Ishikawa (cell line): ENCODE measurements around the gene ZBED3.

Experiments used
- CEBPB ChIP-seq: IDR thresholded peaks from 2 replicates; pipeline ENCODE4 v1.6.1; 2012
- EP300 ChIP-seq: IDR thresholded peaks from 2 replicates; pipeline ENCODE4 v1.6.1; 2012; ENCODE audit warnings: borderline replicate concordance
- FOXM1 ChIP-seq: IDR thresholded peaks from 2 replicates; pipeline ENCODE4 v1.6.1; 2012; ENCODE audit warnings: low read depth, borderline replicate concordance
- NFIC ChIP-seq: IDR thresholded peaks from 2 replicates; pipeline ENCODE4 v1.6.1; 2012
- RAD21 ChIP-seq: IDR thresholded peaks from 2 replicates; pipeline ENCODE4 v1.6.1; 2012; ENCODE audit warnings: low read depth
- TAF1 ChIP-seq: IDR thresholded peaks from 2 replicates; pipeline ENCODE4 v1.6.1; 2012; ENCODE audit warnings: low read depth, mild to moderate bottlenecking
- TCF12 ChIP-seq: IDR thresholded peaks from 2 replicates; pipeline ENCODE4 v1.6.1; 2012; ENCODE audit warnings: low read depth
- YY1 ChIP-seq: IDR thresholded peaks from 2 replicates; pipeline ENCODE4 v1.6.1; 2012; ENCODE audit warnings: low read depth
- TF ChIP-seq, protein P1 (sequence below): IDR thresholded peaks from 2 replicates; pipeline ENCODE4 v1.6.1; 2012; ENCODE audit warnings: low read depth, mild to moderate bottlenecking
- TF ChIP-seq, protein P2 (sequence below): IDR thresholded peaks from 2 replicates; pipeline ENCODE4 v1.6.1; 2012

DNA sequence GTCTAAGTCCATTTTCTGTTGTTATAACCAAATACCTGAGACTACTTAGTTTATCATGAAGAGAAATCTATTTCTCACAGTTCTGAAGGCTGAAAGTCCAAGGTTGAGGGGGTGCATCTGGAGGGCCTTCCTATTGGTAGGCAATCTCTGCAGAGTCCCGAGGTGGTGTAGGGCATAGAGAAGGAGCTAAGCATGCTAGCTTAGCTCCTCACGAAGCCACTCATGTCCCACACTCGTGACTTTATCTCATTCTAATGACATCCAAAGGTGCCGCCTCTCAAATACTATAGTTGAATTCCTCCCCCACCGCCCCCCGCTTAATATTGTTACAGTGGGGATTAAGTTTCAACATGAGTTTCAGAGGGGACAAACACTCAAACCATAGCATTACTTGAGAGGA, 36.0 kb upstream of the ZBED3 start:
- no peak for TF ChIP-seq YY1
- TF ChIP-seq, protein P1, sequence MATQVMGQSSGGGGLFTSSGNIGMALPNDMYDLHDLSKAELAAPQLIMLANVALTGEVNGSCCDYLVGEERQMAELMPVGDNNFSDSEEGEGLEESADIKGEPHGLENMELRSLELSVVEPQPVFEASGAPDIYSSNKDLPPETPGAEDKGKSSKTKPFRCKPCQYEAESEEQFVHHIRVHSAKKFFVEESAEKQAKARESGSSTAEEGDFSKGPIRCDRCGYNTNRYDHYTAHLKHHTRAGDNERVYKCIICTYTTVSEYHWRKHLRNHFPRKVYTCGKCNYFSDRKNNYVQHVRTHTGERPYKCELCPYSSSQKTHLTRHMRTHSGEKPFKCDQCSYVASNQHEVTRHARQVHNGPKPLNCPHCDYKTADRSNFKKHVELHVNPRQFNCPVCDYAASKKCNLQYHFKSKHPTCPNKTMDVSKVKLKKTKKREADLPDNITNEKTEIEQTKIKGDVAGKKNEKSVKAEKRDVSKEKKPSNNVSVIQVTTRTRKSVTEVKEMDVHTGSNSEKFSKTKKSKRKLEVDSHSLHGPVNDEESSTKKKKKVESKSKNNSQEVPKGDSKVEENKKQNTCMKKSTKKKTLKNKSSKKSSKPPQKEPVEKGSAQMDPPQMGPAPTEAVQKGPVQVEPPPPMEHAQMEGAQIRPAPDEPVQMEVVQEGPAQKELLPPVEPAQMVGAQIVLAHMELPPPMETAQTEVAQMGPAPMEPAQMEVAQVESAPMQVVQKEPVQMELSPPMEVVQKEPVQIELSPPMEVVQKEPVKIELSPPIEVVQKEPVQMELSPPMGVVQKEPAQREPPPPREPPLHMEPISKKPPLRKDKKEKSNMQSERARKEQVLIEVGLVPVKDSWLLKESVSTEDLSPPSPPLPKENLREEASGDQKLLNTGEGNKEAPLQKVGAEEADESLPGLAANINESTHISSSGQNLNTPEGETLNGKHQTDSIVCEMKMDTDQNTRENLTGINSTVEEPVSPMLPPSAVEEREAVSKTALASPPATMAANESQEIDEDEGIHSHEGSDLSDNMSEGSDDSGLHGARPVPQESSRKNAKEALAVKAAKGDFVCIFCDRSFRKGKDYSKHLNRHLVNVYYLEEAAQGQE = no peak
- no peak for TF ChIP-seq FOXM1
- TF ChIP-seq TCF12 = no peak
- TF ChIP-seq, protein P2, sequence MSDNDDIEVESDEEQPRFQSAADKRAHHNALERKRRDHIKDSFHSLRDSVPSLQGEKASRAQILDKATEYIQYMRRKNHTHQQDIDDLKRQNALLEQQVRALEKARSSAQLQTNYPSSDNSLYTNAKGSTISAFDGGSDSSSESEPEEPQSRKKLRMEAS = no peak
- no peak for TF ChIP-seq TAF1
- TF ChIP-seq RAD21 = no peak
- TF ChIP-seq NFIC = no peak
- no peak for TF ChIP-seq CEBPB
- no peak for TF ChIP-seq EP300
